GM23248 (cell line): ENCODE measurements around the gene EVX2. TPM values are rescaled to one million over a fixed set of nuclear protein-coding genes. Genes with fewer than 3 reads are reported as not detected.

Source experiments
- DNase-seq: peaks from one replicate; pipeline ENCODE4 v3.0.0-alpha.2; 2015
- H2AFZ ChIP-seq: fragments of 200-600 bp; sonication (generic); 2 replicates; pipeline ENCODE4 v1.6.1; 2016; ENCODE audit warnings: antibody characterized with exemption
- H3F3A ChIP-seq: fragments of 200-600 bp; sonication (generic); 2 replicates; pipeline ENCODE4 v1.6.1; 2016; ENCODE audit warnings: mild to moderate bottlenecking, antibody characterized with exemption, mixed run types; ENCODE audit not compliant: insufficient read depth
- H3K27ac ChIP-seq: fragments of 200-600 bp; sonication (generic); 2 replicates; pipeline ENCODE4 v1.5.1; 2016; ENCODE audit warnings: mild to moderate bottlenecking
- H3K27me3 ChIP-seq: fragments of 200-600 bp; sonication (generic); replicated peaks from 2 replicates; pipeline ENCODE4 v1.6.1; 2016; ENCODE audit warnings: mild to moderate bottlenecking; ENCODE audit not compliant: insufficient read depth
- H3K36me3 ChIP-seq: fragments of 200-600 bp; sonication (generic); 2 replicates; pipeline ENCODE4 v1.6.1; 2016; ENCODE audit warnings: low read depth, mild to moderate bottlenecking
- H3K4me1 ChIP-seq: fragments of 200-600 bp; sonication (generic); 2 replicates; pipeline ENCODE4 v1.6.1; 2016; ENCODE audit warnings: mild to moderate bottlenecking; ENCODE audit not compliant: insufficient read depth
- H3K4me2 ChIP-seq: fragments of 200-600 bp; sonication (generic); one replicate; pipeline ENCODE4 v1.6.1; 2016; ENCODE audit warnings: mild to moderate bottlenecking; ENCODE audit not compliant: unreplicated experiment
- H3K4me3 ChIP-seq: fragments of 200-600 bp; sonication (generic); 2 replicates; pipeline ENCODE4 v1.5.1; 2016; ENCODE audit warnings: mild to moderate bottlenecking
- H3K79me2 ChIP-seq: fragments of 200-600 bp; sonication (generic); 2 replicates; pipeline ENCODE4 v1.6.1; 2016; ENCODE audit warnings: mild to moderate bottlenecking; ENCODE audit not compliant: insufficient read depth
- H3K9ac ChIP-seq: fragments of 200-600 bp; sonication (generic); 2 replicates; pipeline ENCODE4 v1.6.1; 2016; ENCODE audit warnings: mild to moderate bottlenecking
- H3K9me2 ChIP-seq: fragments of 200-600 bp; sonication (generic); 2 replicates; pipeline ENCODE4 v1.6.1; 2016; ENCODE audit warnings: mixed run types, mild to moderate bottlenecking, moderate library complexity; ENCODE audit not compliant: insufficient read depth
- H3K9me3 ChIP-seq: fragments of 200-600 bp; sonication (generic); one replicate; pipeline ENCODE4 v1.6.1; 2017; ENCODE audit warnings: low read depth
- H4K20me1 ChIP-seq: fragments of 200-600 bp; sonication (generic); 2 replicates; pipeline ENCODE4 v1.6.0; 2016; ENCODE audit not compliant: insufficient read depth
- EZH2 ChIP-seq: fragments of 200-600 bp; sonication (generic); IDR thresholded peaks from 2 replicates; pipeline ENCODE4 v1.6.1; 2018; ENCODE audit warnings: antibody characterized with exemption, mild to moderate bottlenecking; ENCODE audit not compliant: insufficient read depth, poor library complexity, severe bottlenecking
- EZH2phosphoT487 ChIP-seq: fragments of 200-600 bp; sonication (generic); IDR thresholded peaks from 2 replicates; pipeline ENCODE4 v1.6.1; 2018; ENCODE audit warnings: antibody characterized with exemption, moderate library complexity, mild to moderate bottlenecking, low read depth; ENCODE audit not compliant: insufficient read depth
- WGBS, 2 experiments: methylation state at CpG; one replicate each; pipeline ENCODE4 v1.1.6; 2015 to 2017; ENCODE audit warnings: low lambda C conversion rate in 2 of 2, low coverage in 1 of 2; ENCODE audit errors: missing lambda C conversion rate in 2 of 2; 5-methylcytosine and 5-hydroxymethylcytosine counted together
- in situ Hi-C: fragments of 300-500 bp; cut with MboI; formaldehyde crosslinking; loops from 2 replicates; pipeline ENCODE4 v1.15.0; 2020
- polyA plus RNA-seq: library from polyadenylated mRNA; unstranded; fragments of >200 nt; fragmentation: Nextera tagmentation; extraction: Ambion mirVana; gene quantifications from 2 replicates; pipeline ENCODE4 v1.2.1, GENCODE V29; 2016
- total RNA-seq: library from RNA; depleted of rRNA; stranded (reverse); fragments of >200 nt; shearing (Covaris generic); gene quantifications from 2 replicates; pipeline ENCODE4 v1.2.3, GENCODE V29; 2014

Gene EVX2
- total and polyA plus RNA-seq, 2 experiments from 2014 or later = not detected

- Histone ChIP-seq H3K4me2 (no peak overlapping the region), H3K9ac (no peak overlapping the region), H3K36me3 (no peaks in the 10 kb centered on the region), H3K9me2 (no peaks in the 10 kb centered on the region), H3K4me3 (no peak overlapping the region), H3K27ac (no peak overlapping the region), H3K27me3 (peaks cover 25% of the 10 kb centered on the region), H2AFZ (no peak overlapping the region), H4K20me1 (no peaks in the 10 kb centered on the region), H3F3A (0 out of 2 replicates have a peak, but pooled peaks cover 8% of the 10 kb centered on the region), H3K79me2 (0 out of 2 replicates have a peak, but pooled peaks cover 13% of the 10 kb centered on the region), H3K9me3 (no peaks in the 10 kb centered on the region), H3K4me1 (peaks cover 9% of the 10 kb centered on the region)
- TF ChIP-seq EZH2phosphoT487 = no peak
- TF ChIP-seq EZH2 = no peak
- WGBS, 2 experiments = 63 to 65% methylated on average over 5 of the region's 5 CpGs
- in situ Hi-C loops = no loop called here
- DNase-seq = no peak
Observed at GRCh38 chr2:176090862-176091261, 7.1 kb upstream of the EVX2 start.

- in situ Hi-C loops = no loop called here
- TF ChIP-seq EZH2 (no peak), EZH2phosphoT487 (no peak)
Observed at GRCh38 chr2:176089843-176090395, 6.2 kb upstream of the EVX2 start.

GRCh38 chr2:176088937-176089842 lies 5.4 kb upstream of the EVX2 start:
- H3K9ac ChIP-seq = no peak overlapping the region
- H3F3A ChIP-seq = 0 out of 2 replicates have a peak, but pooled peaks cover 8% of the 10 kb centered on the region
- no peak; the same call in 1 of the 2 replicates for TF ChIP-seq EZH2phosphoT487
- TF ChIP-seq EZH2 = peak; percentile 1
- H3K27me3 ChIP-seq = peaks cover 42% of the 10 kb centered on the region
- H3K27ac ChIP-seq = no peak overlapping the region
- H4K20me1 ChIP-seq = no peaks in the 10 kb centered on the region
- H3K4me2 ChIP-seq = no peak overlapping the region
- H3K36me3 ChIP-seq = no peaks in the 10 kb centered on the region
- no peak overlapping the region for H3K4me3 ChIP-seq
- H3K9me3 ChIP-seq = no peaks in the 10 kb centered on the region
- H3K4me1 ChIP-seq = peaks cover 9% of the 10 kb centered on the region
- H3K9me2 ChIP-seq = no peaks in the 10 kb centered on the region
- WGBS, 2 experiments = 51 to 58% methylated on average over 6 of the region's 6 CpGs
- DNase-seq = no peak
- no peak overlapping the region for H2AFZ ChIP-seq
- in situ Hi-C loops = no loop called here
- H3K79me2 ChIP-seq = 0 out of 2 replicates have a peak, but pooled peaks cover 5% of the 10 kb centered on the region

More at GRCh38 chr2:176089843-176090395, 6.2 kb upstream of the EVX2 start:
- H3K36me3 ChIP-seq = no peaks in the 10 kb centered on the region
- H3K9me3 ChIP-seq = no peaks in the 10 kb centered on the region
- peaks cover 9% of the 10 kb centered on the region for H3K4me1 ChIP-seq
- no peak overlapping the region for H3K9ac ChIP-seq
- no peak overlapping the region for H2AFZ ChIP-seq
- H3K27ac ChIP-seq = no peak overlapping the region
- H3K27me3 ChIP-seq = peaks cover 35% of the 10 kb centered on the region
- no peak overlapping the region for H3K4me2 ChIP-seq
- no peaks in the 10 kb centered on the region for H3K9me2 ChIP-seq
- H3K4me3 ChIP-seq = no peak overlapping the region
- H4K20me1 ChIP-seq = no peaks in the 10 kb centered on the region
- DNase-seq = no peak
- 0 out of 2 replicates have a peak, but pooled peaks cover 12% of the 10 kb centered on the region for H3K79me2 ChIP-seq
- H3F3A ChIP-seq = 0 out of 2 replicates have a peak, but pooled peaks cover 8% of the 10 kb centered on the region

GRCh38 chr2:176088048-176088936 lies 4.5 kb upstream of the EVX2 start:
- in situ Hi-C loops = no loop called here
- H2AFZ ChIP-seq = peak overlapping the region; percentile 64
- H3F3A ChIP-seq = 0 out of 2 replicates have a peak, but pooled peaks cover under 1% of the 10 kb centered on the region
- peak overlapping the region; percentile 63 for H3K4me3 ChIP-seq
- peaks cover 51% of the 10 kb centered on the region for H3K27me3 ChIP-seq
- no peaks in the 10 kb centered on the region for H3K9me3 ChIP-seq
- peak; percentile 27; the same call in 1 of the 2 replicates for TF ChIP-seq EZH2phosphoT487
- TF ChIP-seq EZH2 = peak; percentile 44
- H3K9ac ChIP-seq = no peak overlapping the region
- H3K4me1 ChIP-seq = peaks cover under 1% of the 10 kb centered on the region; the same call in 1 of the 2 replicates
- H4K20me1 ChIP-seq = no peaks in the 10 kb centered on the region
- 21 to 25% methylated on average over 41 to 49 of the region's 49 CpGs for WGBS, 2 experiments
- H3K27ac ChIP-seq = no peak overlapping the region
- H3K79me2 ChIP-seq = no peaks in the 10 kb centered on the region
- peak; percentile 85 for DNase-seq
- H3K36me3 ChIP-seq = no peaks in the 10 kb centered on the region
- no peaks in the 10 kb centered on the region for H3K9me2 ChIP-seq
- H3K4me2 ChIP-seq = peak overlapping the region; percentile 66
